ENCODE results near the gene WDR74.
"Not testable (repeated sequence)": the region's sequence is repeated elsewhere in the genome, so short reads cannot be mapped to it uniquely, and the experiment has no call there.

The WDR74 gene

GRCh38 chr11:62875698-62876478 is 36.5 kb upstream of the WDR74 start:
- H3K9ac ChIP-seq: no peak overlapping the region
- no peak overlapping the region for H3K4me2 ChIP-seq (ENCODE audit: low read length)
- H3K27ac ChIP-seq: no peak overlapping the region
- H3K4me1 ChIP-seq: peaks cover 5% of the 10 kb centered on the region
- TF ChIP-seq CTCF (IDR thresholded peaks at IDR 0.05): no peak
- H3K4me3 ChIP-seq (ENCODE audit: low read depth, low read length): no peak overlapping the region
- H2AFZ ChIP-seq: no peak overlapping the region
- H3K36me3 ChIP-seq (ENCODE audit: control insufficient read depth, insufficient read depth, low read length): no peaks in the 10 kb centered on the region
- H3K9me3 ChIP-seq (ENCODE audit: control insufficient read depth, low read length): no peaks in the 10 kb centered on the region
- H3K27me3 ChIP-seq (ENCODE audit: control insufficient read depth, insufficient read depth, low read length): no peaks in the 10 kb centered on the region
- H3K79me2 ChIP-seq: no peaks in the 10 kb centered on the region

DNA sequence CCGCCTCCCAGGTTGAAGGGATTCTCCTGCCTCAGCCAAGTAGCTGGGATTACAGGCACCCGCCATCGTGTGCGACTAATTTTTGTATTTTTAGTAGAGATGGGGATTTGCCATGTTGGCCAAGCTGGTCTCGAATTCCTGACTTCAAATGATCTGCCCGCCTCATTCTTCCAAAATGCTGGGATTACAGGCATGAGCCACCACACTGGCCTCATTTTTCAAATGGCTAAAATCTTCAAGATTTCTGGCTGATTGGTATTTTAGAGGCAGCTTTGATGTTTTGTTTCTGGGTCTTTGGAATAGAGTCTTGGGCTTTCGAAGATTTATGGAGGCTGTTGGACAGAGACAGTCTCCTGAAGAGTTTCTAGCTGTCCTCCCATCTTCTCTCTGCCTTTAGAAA is 35.5 kb upstream of the WDR74 start:
- Histone ChIP-seq H3K27ac (no peak overlapping the region), H3K79me2 (no peaks in the 10 kb centered on the region), H2AFZ (no peak overlapping the region), H3K4me3 (ENCODE audit: low read depth, low read length) (no peak overlapping the region), H3K36me3 (ENCODE audit: control insufficient read depth, insufficient read depth, low read length) (no peaks in the 10 kb centered on the region), H3K4me1 (peaks cover 2% of the 10 kb centered on the region), H3K4me2 (ENCODE audit: low read length) (no peak overlapping the region), H3K9ac (no peak overlapping the region), H3K9me3 (ENCODE audit: control insufficient read depth, low read length) (no peaks in the 10 kb centered on the region), H3K27me3 (ENCODE audit: control insufficient read depth, insufficient read depth, low read length) (no peaks in the 10 kb centered on the region)
- TF ChIP-seq CTCF (IDR thresholded peaks at IDR 0.05): no peak

GRCh38 chr11:62865635-62866034 is 26.2 kb upstream of the WDR74 start:
- Histone ChIP-seq H3K27ac (no peak overlapping the region), H3K9me3 (ENCODE audit: control insufficient read depth, low read length) (no peaks in the 10 kb centered on the region), H3K79me2 (no peaks in the 10 kb centered on the region), H3K4me1 (no peaks in the 10 kb centered on the region), H3K4me2 (ENCODE audit: low read length) (no peak overlapping the region), H3K36me3 (ENCODE audit: control insufficient read depth, insufficient read depth, low read length) (no peaks in the 10 kb centered on the region), H3K9ac (no peak overlapping the region), H3K27me3 (ENCODE audit: control insufficient read depth, insufficient read depth, low read length) (no peaks in the 10 kb centered on the region), H3K4me3 (ENCODE audit: low read depth, low read length) (no peak overlapping the region), H2AFZ (no peak overlapping the region)
- no peak for TF ChIP-seq CTCF (IDR thresholded peaks at IDR 0.05)

GRCh38 chr11:62863687-62864335 is 24.4 kb upstream of the WDR74 start:
- Histone ChIP-seq H3K27ac (no peak overlapping the region), H3K4me1 (no peaks in the 10 kb centered on the region), H3K4me3 (ENCODE audit: low read depth, low read length) (no peak overlapping the region), H3K4me2 (ENCODE audit: low read length) (no peak overlapping the region), H3K9ac (no peak overlapping the region), H3K36me3 (ENCODE audit: control insufficient read depth, insufficient read depth, low read length) (no peaks in the 10 kb centered on the region), H3K27me3 (ENCODE audit: control insufficient read depth, insufficient read depth, low read length) (no peaks in the 10 kb centered on the region), H2AFZ (no peak overlapping the region), H3K9me3 (ENCODE audit: control insufficient read depth, low read length) (no peaks in the 10 kb centered on the region), H3K79me2 (no peaks in the 10 kb centered on the region)
- no peak for TF ChIP-seq CTCF (IDR thresholded peaks at IDR 0.05)

- H3K79me2 ChIP-seq; H3K9me3 ChIP-seq (ENCODE audit: control insufficient read depth, low read length); H3K36me3 ChIP-seq (ENCODE audit: control insufficient read depth, insufficient read depth, low read length); H2AFZ ChIP-seq; H3K4me2 ChIP-seq (ENCODE audit: low read length); H3K27ac ChIP-seq; H3K9ac ChIP-seq; H3K27me3 ChIP-seq (ENCODE audit: control insufficient read depth, insufficient read depth, low read length); H3K4me3 ChIP-seq (ENCODE audit: low read depth, low read length); H3K4me1 ChIP-seq: not testable (repeated sequence)
Observed at GRCh38 chr11:62861564-62862192, 22.3 kb upstream of the WDR74 start.
